D721Med (cell line): ENCODE measurements around the gene LNP1.

Source experiments
- DNase-seq: peaks from one replicate; pipeline ENCODE4 v3.0.0; 2011; ENCODE audit warnings: low spot score; ENCODE audit not compliant: insufficient read length
- FAIRE-seq: peaks from 2 replicates; lab custom pipeline; 2011; peaks lifted over from hg19 to GRCh38; lab: Jason Lieb, UNC
- TF ChIP-seq, protein P1 (sequence below): IDR thresholded peaks from 2 replicates; pipeline ENCODE4 v1.5.1; 2012; ENCODE audit warnings: mild to moderate bottlenecking, control low read depth; ENCODE audit not compliant: insufficient read depth; ENCODE audit errors: missing control alignments

LNP1 gene

DNA sequence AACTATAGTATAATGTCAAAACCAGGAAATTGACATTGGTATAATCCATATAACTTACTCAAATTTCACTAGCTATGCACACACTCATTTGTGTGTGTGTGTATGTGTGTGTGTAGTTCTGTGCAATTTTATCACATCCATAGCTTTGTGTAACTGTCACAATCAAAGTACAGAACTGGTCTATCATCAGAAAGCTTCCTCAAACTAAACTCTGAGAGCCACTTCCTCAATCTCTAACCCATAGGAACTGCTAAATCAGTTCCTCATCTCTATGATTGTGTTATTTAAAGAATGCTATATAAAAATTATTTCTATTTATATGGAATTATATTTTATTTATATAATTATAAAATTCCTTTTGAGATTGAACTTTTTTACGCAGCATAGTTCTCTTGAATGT is 18.1 kb downstream of the LNP1 start:
- DNase-seq = no peak
- TF ChIP-seq, protein P1, sequence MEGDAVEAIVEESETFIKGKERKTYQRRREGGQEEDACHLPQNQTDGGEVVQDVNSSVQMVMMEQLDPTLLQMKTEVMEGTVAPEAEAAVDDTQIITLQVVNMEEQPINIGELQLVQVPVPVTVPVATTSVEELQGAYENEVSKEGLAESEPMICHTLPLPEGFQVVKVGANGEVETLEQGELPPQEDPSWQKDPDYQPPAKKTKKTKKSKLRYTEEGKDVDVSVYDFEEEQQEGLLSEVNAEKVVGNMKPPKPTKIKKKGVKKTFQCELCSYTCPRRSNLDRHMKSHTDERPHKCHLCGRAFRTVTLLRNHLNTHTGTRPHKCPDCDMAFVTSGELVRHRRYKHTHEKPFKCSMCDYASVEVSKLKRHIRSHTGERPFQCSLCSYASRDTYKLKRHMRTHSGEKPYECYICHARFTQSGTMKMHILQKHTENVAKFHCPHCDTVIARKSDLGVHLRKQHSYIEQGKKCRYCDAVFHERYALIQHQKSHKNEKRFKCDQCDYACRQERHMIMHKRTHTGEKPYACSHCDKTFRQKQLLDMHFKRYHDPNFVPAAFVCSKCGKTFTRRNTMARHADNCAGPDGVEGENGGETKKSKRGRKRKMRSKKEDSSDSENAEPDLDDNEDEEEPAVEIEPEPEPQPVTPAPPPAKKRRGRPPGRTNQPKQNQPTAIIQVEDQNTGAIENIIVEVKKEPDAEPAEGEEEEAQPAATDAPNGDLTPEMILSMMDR = no peak
- no peak for FAIRE-seq

DNA sequence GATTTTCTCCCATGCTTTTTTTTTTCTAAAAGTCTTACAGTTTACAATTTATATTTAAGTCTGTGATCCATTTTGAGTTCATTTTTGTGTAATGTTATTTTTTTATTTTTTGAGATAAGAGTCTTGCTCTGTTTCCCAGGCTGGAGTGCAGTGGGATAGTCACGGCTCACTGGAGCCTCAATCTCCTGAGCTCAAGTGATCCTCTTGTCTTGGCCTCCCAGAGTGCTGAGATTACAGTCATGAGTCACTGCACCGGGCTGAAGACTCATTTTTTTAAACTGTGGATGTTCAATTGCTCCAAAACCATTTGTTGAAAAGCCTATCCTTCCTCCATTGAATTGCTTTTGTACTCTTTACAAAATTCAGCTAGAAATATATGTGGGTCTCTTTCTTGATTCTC is 19.5 kb downstream of the LNP1 start:
- FAIRE-seq = no peak
- no peak for DNase-seq
- TF ChIP-seq, protein P1 = no peak

DNA sequence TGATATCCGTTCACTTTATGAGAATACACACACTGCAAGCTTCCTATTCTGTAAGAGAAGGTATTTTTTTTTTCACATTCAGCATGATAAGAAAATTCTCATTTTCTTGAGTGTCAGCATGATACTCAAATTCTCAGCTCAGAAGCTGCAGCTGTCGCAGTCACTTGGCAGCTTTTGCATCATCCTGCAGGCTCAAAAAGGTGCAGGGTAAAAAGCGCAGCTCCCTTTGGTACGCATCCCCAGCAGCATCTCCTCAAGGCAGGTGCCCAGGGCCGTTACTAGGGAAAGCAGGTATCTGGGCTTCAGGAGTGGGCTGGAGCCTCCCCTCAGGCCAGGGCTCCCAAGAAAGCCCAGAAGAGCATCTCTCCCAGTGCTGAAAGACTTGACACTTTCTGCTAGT is 22.3 kb downstream of the LNP1 start:
- DNase-seq (no peak), FAIRE-seq (no peak)
- TF ChIP-seq, protein P1 = no peak

DNA sequence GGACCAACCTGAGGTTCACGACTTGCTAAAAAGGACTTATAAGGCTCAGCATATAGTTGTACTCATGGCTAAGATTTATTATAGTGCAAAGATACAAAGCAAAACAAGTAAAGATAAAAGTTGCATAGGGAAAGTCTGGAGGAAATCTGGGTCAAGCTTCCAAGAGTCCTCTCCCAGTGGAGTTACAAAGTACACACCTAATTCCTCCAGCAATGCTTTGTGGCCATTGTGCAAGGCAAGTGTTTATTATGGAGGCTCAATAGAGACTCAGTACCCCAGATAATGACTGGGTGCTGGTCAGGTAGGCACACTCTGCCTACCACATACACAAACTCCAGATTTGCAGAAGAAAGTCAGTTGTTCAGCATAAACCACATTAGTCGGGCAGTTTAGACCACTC is 22.9 kb downstream of the LNP1 start:
- TF ChIP-seq, protein P1 = no peak
- FAIRE-seq (no peak), DNase-seq (no peak)

DNA sequence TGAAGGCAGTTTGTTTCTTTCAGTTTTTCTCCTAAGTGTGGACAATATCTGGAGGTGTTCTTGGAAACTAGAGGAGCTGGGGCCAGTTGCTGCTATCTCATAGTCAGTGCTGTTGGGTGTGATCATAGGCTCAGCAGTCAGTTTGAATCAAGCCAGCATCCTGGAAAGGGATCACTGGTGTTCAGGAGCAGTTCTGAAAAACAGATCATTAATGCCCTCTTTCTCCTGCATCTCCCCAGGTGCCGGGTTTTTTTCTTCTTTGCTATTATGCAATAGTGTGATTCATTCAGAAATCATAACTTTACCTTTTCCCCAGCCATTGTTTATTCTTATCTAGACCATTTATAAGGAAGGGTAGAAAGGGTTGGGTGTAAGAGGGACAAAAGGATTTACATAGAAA is 24.0 kb downstream of the LNP1 start:
- DNase-seq (no peak), FAIRE-seq (no peak)
- TF ChIP-seq, protein P1 = no peak

DNA sequence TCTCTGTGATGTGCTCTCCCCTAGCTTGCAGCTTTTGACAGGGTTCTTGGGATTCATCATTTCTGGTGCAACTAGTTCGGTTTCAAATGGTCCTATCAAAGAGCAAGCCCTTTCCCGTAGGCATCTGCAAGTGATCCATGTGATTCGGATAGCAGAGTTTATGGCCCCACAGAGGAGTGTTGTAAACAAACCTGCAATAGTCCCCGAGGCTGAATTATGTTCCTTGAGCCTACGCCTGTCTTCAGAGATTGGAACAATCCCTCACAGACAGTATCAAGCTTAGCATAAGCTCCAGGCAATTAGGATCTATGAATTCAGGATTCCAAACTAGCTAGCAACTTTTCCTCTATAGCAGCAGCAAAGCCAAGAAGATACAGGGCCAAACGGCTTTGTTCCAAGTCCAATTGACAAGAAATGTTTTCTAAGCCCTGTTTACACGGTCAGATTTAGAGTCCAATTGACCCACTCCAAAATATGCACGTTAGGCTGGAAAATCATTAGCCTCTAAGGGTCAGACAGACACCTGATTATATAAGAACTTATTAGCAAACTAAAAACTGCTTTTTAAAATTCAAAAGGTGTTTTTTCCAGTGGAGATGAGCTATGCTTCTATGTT is 24.8 kb downstream of the LNP1 start:
- FAIRE-seq = no peak
- DNase-seq = no peak
- TF ChIP-seq, protein P1 = no peak

DNA sequence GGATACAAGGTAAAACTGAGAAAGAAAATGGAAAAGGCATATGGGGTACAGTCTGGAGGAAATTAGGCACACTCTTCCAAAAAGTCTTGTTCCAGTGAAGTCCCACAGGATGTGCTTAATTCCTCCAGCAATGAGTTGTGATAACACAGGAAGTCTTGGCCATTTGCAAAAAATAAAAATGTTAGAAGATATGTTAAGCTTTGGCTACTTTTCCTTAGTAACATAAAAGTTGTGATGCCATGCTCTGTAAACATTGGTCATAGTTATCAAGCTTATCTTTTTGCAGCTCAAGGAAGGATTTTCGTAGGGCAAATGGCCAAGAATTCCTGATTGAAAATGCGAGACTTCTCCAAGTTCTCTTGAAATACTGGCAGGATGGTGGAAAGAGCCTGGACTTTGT is 26.4 kb downstream of the LNP1 start:
- DNase-seq = no peak
- TF ChIP-seq, protein P1 = no peak
- no peak for FAIRE-seq
